HG03280 (cell line): Measurements from ENCODE around the gene RPL36A.
A peak's percentile ranks its signal among the peaks of the same experiment; 100 is the strongest.

ENCODE experiments used
- ATAC-seq: cut with Tn5 transposase; IDR thresholded peaks from one replicate; pipeline ENCODE4 v1.9.1; 2021; ENCODE audit warnings: mild to moderate bottlenecking, moderate library complexity; ENCODE audit not compliant: unreplicated experiment

The RPL36A gene

DNA sequence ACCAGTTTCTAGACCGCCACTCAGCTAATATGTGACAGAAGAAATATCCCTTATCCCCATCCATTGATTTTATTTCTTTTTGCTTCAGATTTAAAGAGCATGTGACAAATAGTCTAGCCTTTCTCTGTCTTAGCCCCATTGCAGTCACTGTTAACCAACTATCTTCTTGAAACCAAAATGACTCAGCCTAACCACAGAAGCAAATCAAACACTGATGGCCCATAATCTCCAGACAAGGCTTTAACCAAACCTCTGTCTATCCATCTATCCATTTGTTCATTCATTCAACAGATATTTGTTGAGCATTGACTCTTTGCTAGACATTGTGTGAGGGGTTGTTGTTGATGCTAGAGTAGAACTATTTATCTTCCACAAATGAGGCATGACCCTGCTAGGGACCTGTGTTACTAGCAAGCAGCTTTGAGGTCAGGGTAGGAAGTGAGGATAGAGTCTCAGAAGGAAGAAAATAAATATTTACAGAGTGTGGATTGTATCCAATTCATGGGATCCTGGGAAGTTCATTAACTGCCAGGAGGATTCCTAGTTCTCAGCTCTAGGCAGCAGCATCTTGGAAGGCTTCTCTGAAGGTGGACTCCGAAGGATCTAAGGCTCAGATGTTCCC, 39.8 kb downstream of the RPL36A start:
- peak; percentile 76 for ATAC-seq

GRCh38 chrX:101442085-101442484, 51.3 kb downstream of the RPL36A start:
- no peak for ATAC-seq
